GM12878 (cell line): ENCODE data around the gene VSIG10L2. TPM values are rescaled to one million over a fixed set of nuclear protein-coding genes. Genes with fewer than 3 reads are reported as not detected.
"Not testable (repeated sequence)": the region's sequence is repeated elsewhere in the genome, so short reads cannot be mapped to it uniquely, and the experiment has no call there.

ENCODE experiments used
- ATAC-seq: fragments of 200-7000 bp; cut with Tn5 transposase; 3 replicates; pipeline ENCODE4 v1.9.1; 2020; ENCODE audit warnings: mild to moderate bottlenecking, moderate library complexity
- BruUV-seq: library from RNA; stranded (reverse); fragments of 400-500 nt; replicated peaks from 2 replicates; lab custom pipeline; 2021; lab: Mats Ljungman, UMichigan
- CTCF ChIA-PET: fragments of 300-600 bp; sonication (Branson Sonifier 250); formaldehyde crosslinking; extraction: SDS; loops from one replicate; lab custom pipeline; 2021; ENCODE audit warnings: inconsistent platforms; lab: Yijun Ruan, JAX
- POLR2A ChIA-PET: fragments of 350-600 bp; formaldehyde crosslinking; extraction: SDS; loops from one replicate; lab custom pipeline; 2021; ENCODE audit warnings: inconsistent platforms; lab: Charles Lee
- RAD21 ChIA-PET: fragments of 300-600 bp; sonication (Branson Sonifier 250); formaldehyde crosslinking; loops from one replicate; lab custom pipeline; 2023; ENCODE audit warnings: antibody characterized with exemption; ENCODE audit not compliant: unreplicated experiment; lab: Charles Lee
- SMC1A ChIA-PET: fragments of 300-600 bp; sonication (Branson Sonifier 250); formaldehyde crosslinking; loops from one replicate; lab custom pipeline; 2023; ENCODE audit not compliant: unreplicated experiment, uncharacterized antibody; lab: Charles Lee
- DNase-seq: peaks from one replicate; pipeline ENCODE4 v3.0.0-alpha.2; 2011; ENCODE audit warnings: low read depth, low spot score
- FAIRE-seq: peaks from 3 replicates; lab custom pipeline; 2011; peaks lifted over from hg19 to GRCh38; lab: Jason Lieb, UNC
- H2AFZ ChIP-seq: 2 replicates; pipeline ENCODE4 v1.6.0; 2011; ENCODE audit warnings: low read depth, low read length, control low read depth; ENCODE audit not compliant: control insufficient read depth
- H3K27ac ChIP-seq: 2 replicates; pipeline ENCODE4 v1.5.1; 2011; ENCODE audit warnings: control low read depth; ENCODE audit not compliant: control insufficient read depth, insufficient read depth
- H3K27me3 ChIP-seq, 2 experiments: replicated peaks in 1 of 2; 2 replicates each; pipeline versions ENCODE4 v1.6.0 to v1.6.1; 2011; ENCODE audit warnings: low read length in 1 of 2; ENCODE audit not compliant: control insufficient read depth in 2 of 2, insufficient read depth in 2 of 2
- H3K36me3 ChIP-seq, 2 experiments: 2 replicates each; pipeline ENCODE4 v1.5.1; 2011; ENCODE audit warnings: low read length in 1 of 2; ENCODE audit not compliant: control insufficient read depth in 2 of 2, insufficient read depth in 2 of 2
- H3K4me1 ChIP-seq: 2 replicates; pipeline ENCODE4 v1.6.1; 2011; ENCODE audit warnings: mild to moderate bottlenecking, low read length, moderate library complexity, mixed read lengths; ENCODE audit not compliant: control insufficient read depth, insufficient read depth
- H3K4me2 ChIP-seq: 2 replicates; pipeline ENCODE4 v1.6.0; 2011; ENCODE audit warnings: control low read depth; ENCODE audit not compliant: control insufficient read depth, insufficient read depth
- H3K4me3 ChIP-seq: fragments of 200-600 bp; sonication (generic); 2 replicates; pipeline ENCODE4 v1.5.1; 2016
- H3K79me2 ChIP-seq: 2 replicates; pipeline ENCODE4 v1.6.0; 2011; ENCODE audit warnings: low read length; ENCODE audit not compliant: control insufficient read depth, insufficient read depth
- H3K9ac ChIP-seq: 2 replicates; pipeline ENCODE4 v1.8.0; 2011; ENCODE audit warnings: low read length, control low read depth, mixed read lengths; ENCODE audit not compliant: control insufficient read depth, insufficient read depth
- H3K9me3 ChIP-seq: replicated peaks from 3 replicates; pipeline ENCODE4 v1.5.1; 2011; ENCODE audit warnings: mild to moderate bottlenecking, low read length; ENCODE audit not compliant: control insufficient read depth, insufficient read depth
- H4K20me1 ChIP-seq: 2 replicates; pipeline ENCODE4 v1.6.0; 2011; ENCODE audit not compliant: control insufficient read depth, insufficient read depth
- GATAD2B ChIP-seq: fragments of 450-650 bp; conservative IDR thresholded peaks from 2 replicates; pipeline ENCODE4 v1.6.1; 2017; ENCODE audit warnings: low read depth, mild to moderate bottlenecking, moderate library complexity
- WGBS: methylation state at CpG from one replicate; pipeline ENCODE4 v1.1.6; 2016; ENCODE audit warnings: low lambda C conversion rate; ENCODE audit not compliant: insufficient replicate concordance, insufficient coverage; ENCODE audit errors: missing lambda C conversion rate; 5-methylcytosine and 5-hydroxymethylcytosine counted together
- in situ Hi-C: fragments of 300-500 bp; cut with MboI; formaldehyde crosslinking; loops from 9 replicates; pipeline ENCODE4 v1.14.3; 2018; ENCODE audit warnings: mixed read lengths
- intact Hi-C: fragments of 100-400 bp; cut with micrococcal nuclease; formaldehyde crosslinking; loops from one replicate; pipeline ENCODE4 v1.14.2; 2022; ENCODE audit not compliant: unreplicated experiment
- polyA plus RNA-seq, 11 experiments: library from polyadenylated mRNA; depleted of rRNA in 4 of 11; unstranded in 6 of 11; stranded (reverse) in 5 of 11; fragments of >200 nt; fragmentation: Nextera tagmentation in 4 of 11; fragmentation: Illumina TruSeq in 1 of 11; extraction: Ambion mirVana in 4 of 11; extraction: Trizol in 1 of 11; gene quantifications; 1 replicate in 1 of 11; 2 replicates in 10 of 11; pipeline versions ENCODE4 v1.2.1 to v1.2.3, GENCODE V29; 2011 to 2016; ENCODE audit warnings: inconsistent platforms in 2 of 11, missing spikeins in 2 of 11, low read depth in 1 of 11
- total RNA-seq, 4 experiments: library from RNA; depleted of rRNA in 3 of 4; stranded (reverse); fragments of >200 nt in 3 of 4; fragmentation: Illumina TruSeq in 1 of 4; extraction: Trizol in 1 of 4; gene quantifications; 2 replicates each; pipeline versions ENCODE4 v1.2.1 to v1.2.3, GENCODE V29; 2013 to 2021
- TF ChIP-seq, protein P1 (sequence below): fragments of 450-650 bp; IDR thresholded peaks from 2 replicates; pipeline ENCODE4 v1.6.1; 2016; ENCODE audit warnings: mild to moderate bottlenecking, moderate library complexity, borderline replicate concordance

Gene VSIG10L2
- total and polyA plus RNA-seq, 10 of the 15 experiments (the other 5 are each of a cell fraction or from before 2014, with no cell fraction given): 0.02 TPM; not detected in 9

DNA sequence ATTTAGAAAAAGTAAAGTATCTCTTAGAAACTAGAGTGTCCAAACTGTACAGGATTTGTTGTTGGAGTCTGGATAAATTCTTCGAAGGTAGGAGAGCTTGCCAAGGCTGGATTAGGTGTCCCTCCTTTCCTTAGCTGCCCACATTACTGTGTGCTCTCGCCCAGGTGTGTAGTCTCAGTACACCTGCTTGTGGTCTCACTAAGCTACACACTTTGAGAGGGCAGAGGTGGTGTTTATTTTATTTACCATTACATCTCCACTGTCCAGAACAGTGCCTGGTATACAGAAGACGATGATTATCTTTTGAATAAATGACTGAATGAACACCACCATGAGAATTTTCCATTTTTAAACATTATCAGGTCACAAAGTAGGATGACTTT lies 36.5 kb downstream of the VSIG10L2 start:
- Histone ChIP-seq H3K4me1 (no peaks in the 10 kb centered on the region), H3K9ac (no peak overlapping the region), H4K20me1 (no peaks in the 10 kb centered on the region), H3K36me3 (no peaks in the 10 kb centered on the region), H3K27ac (peak overlapping the region; percentile 50; the same call in 1 of the 2 replicates)
- no peak for DNase-seq
- WGBS: 40% methylated on average over 3 of the region's 3 CpGs
- ChIA-PET POLR2A (no interaction called here), RAD21 (interaction anchor here (1.1 to 1.7 kb wide), 6 partner anchors 12 to 207 kb away, joined by 3 to 7 read pairs (median 4); partner anchors contain the start of gene HYLS1), SMC1A (interaction anchor here (1.0 to 4.5 kb wide), 3 partner anchors 11 to 211 kb away, joined by 3 to 31 read pairs (median 6); no protein-coding TSS in a partner anchor), CTCF (interaction anchor here (0.9 to 1.4 kb wide), 3 partner anchors 12 to 207 kb away, joined by 3 to 4 read pairs (median 3); no protein-coding TSS in a partner anchor)
- TF ChIP-seq GATAD2B: 0 out of 2 replicates have a peak, but pooled peaks have one; percentile 2
- TF ChIP-seq, protein P1, sequence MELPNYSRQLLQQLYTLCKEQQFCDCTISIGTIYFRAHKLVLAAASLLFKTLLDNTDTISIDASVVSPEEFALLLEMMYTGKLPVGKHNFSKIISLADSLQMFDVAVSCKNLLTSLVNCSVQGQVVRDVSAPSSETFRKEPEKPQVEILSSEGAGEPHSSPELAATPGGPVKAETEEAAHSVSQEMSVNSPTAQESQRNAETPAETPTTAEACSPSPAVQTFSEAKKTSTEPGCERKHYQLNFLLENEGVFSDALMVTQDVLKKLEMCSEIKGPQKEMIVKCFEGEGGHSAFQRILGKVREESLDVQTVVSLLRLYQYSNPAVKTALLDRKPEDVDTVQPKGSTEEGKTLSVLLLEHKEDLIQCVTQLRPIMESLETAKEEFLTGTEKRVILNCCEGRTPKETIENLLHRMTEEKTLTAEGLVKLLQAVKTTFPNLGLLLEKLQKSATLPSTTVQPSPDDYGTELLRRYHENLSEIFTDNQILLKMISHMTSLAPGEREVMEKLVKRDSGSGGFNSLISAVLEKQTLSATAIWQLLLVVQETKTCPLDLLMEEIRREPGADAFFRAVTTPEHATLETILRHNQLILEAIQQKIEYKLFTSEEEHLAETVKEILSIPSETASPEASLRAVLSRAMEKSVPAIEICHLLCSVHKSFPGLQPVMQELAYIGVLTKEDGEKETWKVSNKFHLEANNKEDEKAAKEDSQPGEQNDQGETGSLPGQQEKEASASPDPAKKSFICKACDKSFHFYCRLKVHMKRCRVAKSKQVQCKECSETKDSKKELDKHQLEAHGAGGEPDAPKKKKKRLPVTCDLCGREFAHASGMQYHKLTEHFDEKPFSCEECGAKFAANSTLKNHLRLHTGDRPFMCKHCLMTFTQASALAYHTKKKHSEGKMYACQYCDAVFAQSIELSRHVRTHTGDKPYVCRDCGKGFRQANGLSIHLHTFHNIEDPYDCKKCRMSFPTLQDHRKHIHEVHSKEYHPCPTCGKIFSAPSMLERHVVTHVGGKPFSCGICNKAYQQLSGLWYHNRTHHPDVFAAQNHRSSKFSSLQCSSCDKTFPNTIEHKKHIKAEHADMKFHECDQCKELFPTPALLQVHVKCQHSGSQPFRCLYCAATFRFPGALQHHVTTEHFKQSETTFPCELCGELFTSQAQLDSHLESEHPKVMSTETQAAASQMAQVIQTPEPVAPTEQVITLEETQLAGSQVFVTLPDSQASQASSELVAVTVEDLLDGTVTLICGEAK: no peak
- TF ChIP-seq, all 136 proteins: peak for 1
- H2AFZ ChIP-seq: no peak overlapping the region
- FAIRE-seq: no peak
- in situ Hi-C loops: no loop called here
- no TSS peak for BruUV-seq
- H3K4me3 ChIP-seq: no peak overlapping the region
- no peaks in the 10 kb centered on the region for H3K79me2 ChIP-seq
- intact Hi-C loops: no loop called here
- ATAC-seq: peak; percentile 35
- H3K4me2 ChIP-seq: no peak overlapping the region
- H3K9me3 ChIP-seq: no peaks in the 10 kb centered on the region
- H3K27me3 ChIP-seq: no peaks in the 10 kb centered on the region; a peak in 1 of 4 replicates

DNA sequence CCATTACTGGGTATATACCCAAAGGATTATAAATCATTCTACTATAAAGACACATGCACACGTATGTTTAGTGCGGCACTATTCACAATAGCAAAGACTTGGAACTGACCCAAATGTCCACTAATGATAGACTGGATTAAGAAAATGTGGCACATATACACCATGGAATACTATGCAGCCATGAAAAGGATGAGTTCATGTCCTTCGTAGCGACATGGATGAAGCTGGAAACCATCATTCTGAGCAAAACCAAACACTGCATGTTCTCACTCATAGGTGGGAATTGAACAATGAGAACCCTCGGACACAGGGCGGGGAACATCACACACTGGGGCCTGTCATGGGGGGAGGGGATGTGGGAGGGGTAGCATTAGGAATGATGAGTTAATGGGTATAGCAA lies 40.1 kb downstream of the VSIG10L2 start:
- H3K4me1 ChIP-seq, H4K20me1 ChIP-seq, RAD21 ChIA-PET, H3K4me3 ChIP-seq, H3K36me3 ChIP-seq, H3K4me2 ChIP-seq, POLR2A ChIA-PET, H3K27me3 ChIP-seq, H3K27ac ChIP-seq, DNase-seq, BruUV-seq, H3K79me2 ChIP-seq, in situ Hi-C loops, H3K9ac ChIP-seq, CTCF ChIA-PET, ATAC-seq, FAIRE-seq, intact Hi-C loops, H2AFZ ChIP-seq, H3K9me3 ChIP-seq: not testable (repeated sequence)
- WGBS: 87% methylated on average over 6 of the region's 6 CpGs
- SMC1A ChIA-PET: interaction anchor here (0.7 to 1.7 kb wide), 3 partner anchors 15 to 168 kb away, joined by 3 to 6 read pairs (median 3); no protein-coding TSS in a partner anchor
